GM06990 (cell line): ENCODE measurements around the gene C19orf33.

ENCODE experiments used
- DNase-seq: peaks from one replicate; pipeline ENCODE4 v3.0.0-alpha.2; 2011; ENCODE audit not compliant: insufficient read length; ENCODE audit errors: extremely low read depth
- H3K27me3 ChIP-seq: replicated peaks from 2 replicates; pipeline ENCODE4 v1.6.0; 2011; ENCODE audit warnings: low read length; ENCODE audit not compliant: control insufficient read depth, insufficient read depth
- H3K36me3 ChIP-seq: 2 replicates; pipeline ENCODE4 v1.5.1; 2011; ENCODE audit warnings: low read length; ENCODE audit not compliant: control insufficient read depth, insufficient read depth
- H3K4me3 ChIP-seq: replicated peaks from 2 replicates; pipeline ENCODE4 v1.5.1; 2011; ENCODE audit warnings: low read depth, mild to moderate bottlenecking, control low read depth, low read length
- CTCF ChIP-seq: IDR thresholded peaks from 2 replicates; pipeline ENCODE4 v1.5.1; 2011; ENCODE audit warnings: low read length, control low read depth, mild to moderate bottlenecking, inconsistent platforms; ENCODE audit not compliant: insufficient read depth, poor library complexity, severe bottlenecking

Gene C19orf33

DNA sequence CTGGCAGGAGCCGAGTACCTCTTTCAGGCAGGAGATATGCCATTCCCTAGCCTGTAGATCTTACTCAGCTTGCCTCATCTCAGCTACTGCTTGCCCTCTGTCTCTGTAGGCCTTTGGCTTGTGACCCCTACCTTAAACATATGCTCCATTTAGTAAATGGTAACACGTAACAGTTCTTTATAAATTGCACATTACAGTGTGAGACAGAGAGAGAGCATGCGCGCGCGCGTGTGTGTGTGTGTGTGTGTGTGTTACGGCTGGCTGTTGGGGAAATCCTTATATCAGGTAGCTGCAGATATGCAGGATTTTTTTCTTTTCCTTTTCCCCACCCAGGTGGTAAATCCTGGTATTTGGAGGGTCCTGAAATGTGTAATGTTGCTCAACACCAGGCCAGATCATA, 35.5 kb upstream of the C19orf33 start:
- no peak for TF ChIP-seq CTCF
- Histone ChIP-seq H3K27me3 (no peaks in the 10 kb centered on the region; the same call in 1 of the 2 replicates), H3K4me3 (no peak overlapping the region), H3K36me3 (no peaks in the 10 kb centered on the region)
- DNase-seq: no peak

DNA sequence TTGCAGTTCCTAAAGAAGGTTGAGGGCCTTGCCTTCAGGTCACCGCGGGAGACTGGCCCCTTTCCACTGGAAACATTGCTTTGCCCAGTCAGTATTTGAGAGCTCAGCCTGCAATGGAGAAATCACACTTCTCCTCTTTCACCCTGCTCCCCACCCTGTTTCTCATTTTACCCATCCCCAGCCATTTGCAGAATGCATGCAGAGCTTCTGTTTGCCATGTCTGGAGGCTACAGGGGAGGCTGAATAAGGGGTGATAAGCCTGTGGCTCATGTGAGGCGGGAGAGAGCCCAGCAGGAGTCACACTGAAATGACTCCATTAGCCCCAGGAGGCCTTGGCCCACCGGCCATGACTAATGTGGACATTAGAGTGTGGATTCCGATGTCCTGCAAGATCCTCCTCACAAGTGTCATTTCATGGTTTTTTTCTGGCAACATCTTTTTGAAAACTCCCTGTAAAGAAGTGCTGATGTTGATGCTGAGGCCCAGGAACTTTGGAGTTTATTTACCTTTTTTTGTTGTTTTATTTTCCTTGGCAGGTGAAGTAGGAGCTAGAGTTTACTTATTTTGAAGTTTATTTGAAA, 33.4 kb upstream of the C19orf33 start:
- no peak for TF ChIP-seq CTCF
- DNase-seq: no peak
- Histone ChIP-seq H3K36me3 (no peaks in the 10 kb centered on the region), H3K27me3 (no peaks in the 10 kb centered on the region), H3K4me3 (no peak overlapping the region)

- Histone ChIP-seq H3K4me3 (no peak overlapping the region), H3K36me3 (no peaks in the 10 kb centered on the region), H3K27me3 (no peaks in the 10 kb centered on the region)
- TF ChIP-seq CTCF: no peak
- no peak for DNase-seq
These were observed 30.6 kb upstream of the C19orf33 start for GRCh38 chr19:38273499-38273898.

- no peaks in the 10 kb centered on the region for H3K27me3 ChIP-seq
- TF ChIP-seq CTCF: no peak
- H3K36me3 ChIP-seq: no peaks in the 10 kb centered on the region
- no peak for DNase-seq
- no peak overlapping the region for H3K4me3 ChIP-seq
These were observed 29.3 kb upstream of the C19orf33 start for GRCh38 chr19:38274739-38275138.

- Histone ChIP-seq H3K27me3 (no peaks in the 10 kb centered on the region), H3K36me3 (no peaks in the 10 kb centered on the region), H3K4me3 (no peak overlapping the region)
- DNase-seq: no peak
- no peak for TF ChIP-seq CTCF
These were observed 27.0 kb upstream of the C19orf33 start for GRCh38 chr19:38276942-38277517.

DNA sequence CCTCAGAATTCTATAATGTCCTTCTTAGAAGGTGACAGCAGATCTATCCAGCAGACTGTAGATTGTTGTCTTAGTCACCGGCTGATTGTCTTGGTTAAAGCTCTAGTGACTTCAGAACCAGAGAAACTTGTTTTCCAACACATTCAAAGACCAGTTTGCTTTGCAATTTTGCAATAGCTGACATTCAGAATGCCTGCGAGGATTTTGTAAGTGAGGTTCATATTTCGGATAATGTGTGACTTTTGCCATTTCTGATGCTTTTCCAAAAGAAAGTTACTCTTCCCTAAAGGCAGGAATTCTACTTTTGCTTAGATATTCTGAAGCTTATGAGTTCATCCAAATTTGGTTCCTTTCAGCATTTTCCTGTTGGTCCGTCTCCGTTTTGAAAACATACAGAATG, 26.5 kb upstream of the C19orf33 start:
- no peak for DNase-seq
- no peak for TF ChIP-seq CTCF
- no peaks in the 10 kb centered on the region for H3K36me3 ChIP-seq
- H3K27me3 ChIP-seq: no peaks in the 10 kb centered on the region
- H3K4me3 ChIP-seq: no peak overlapping the region
